Lung (tissue), 12 donors: ENCODE data around the gene EDN2. TPM values are rescaled to one million over a fixed set of nuclear protein-coding genes. Genes with fewer than 3 reads are reported as not detected.
A peak's percentile ranks its signal among the peaks of the same experiment; 100 is the strongest.

Experiments
- ATAC-seq: fragments of 200-7000 bp; cut with Tn5 transposase; one replicate; pipeline ENCODE4 v1.9.1; 2020; ENCODE audit warnings: moderate number of reproducible peaks; ENCODE audit not compliant: insufficient read depth, low FRiP score
- DNase-seq, 3 donors: peaks; one replicate each; pipeline ENCODE4 v3.0.0-alpha.2; 2013 to 2017
- H3K27ac ChIP-seq, 2 donors: one replicate each; pipeline ENCODE4 v1.5.1; 2013; ENCODE audit warnings: mild to moderate bottlenecking in 2 of 2, moderate library complexity in 2 of 2, control low read depth in 1 of 2, inconsistent platforms in 1 of 2, low read depth in 1 of 2, low read length in 1 of 2
- H3K27me3 ChIP-seq, 3 donors: one replicate each; pipeline ENCODE4 v1.5.1; 2013; ENCODE audit warnings: low read length in 2 of 3; ENCODE audit not compliant: control insufficient read depth in 3 of 3, insufficient read depth in 3 of 3
- H3K36me3 ChIP-seq, 4 donors: one replicate each; pipeline ENCODE4 v1.5.1; 2013; ENCODE audit warnings: low read length in 4 of 4, mild to moderate bottlenecking in 1 of 4, moderate library complexity in 1 of 4; ENCODE audit not compliant: control insufficient read depth in 4 of 4, insufficient read depth in 4 of 4
- H3K4me1 ChIP-seq, 5 donors: one replicate each; pipeline ENCODE4 v1.5.1; 2013; ENCODE audit warnings: low read length in 5 of 5, mild to moderate bottlenecking in 2 of 5, moderate library complexity in 1 of 5; ENCODE audit not compliant: control insufficient read depth in 5 of 5, insufficient read depth in 5 of 5
- H3K4me3 ChIP-seq: one replicate; pipeline ENCODE4 v1.5.1; 2013; ENCODE audit warnings: mild to moderate bottlenecking, control low read depth, moderate library complexity
- H3K9ac ChIP-seq, 2 donors: one replicate each; pipeline ENCODE4 v1.5.1; 2013; ENCODE audit warnings: low read length in 2 of 2, control low read depth in 1 of 2; ENCODE audit not compliant: insufficient read depth in 1 of 2
- H3K9me3 ChIP-seq, 4 donors: one replicate each; pipeline ENCODE4 v1.5.1; 2013; ENCODE audit warnings: low read length in 3 of 4, mild to moderate bottlenecking in 1 of 4, moderate library complexity in 1 of 4; ENCODE audit not compliant: control insufficient read depth in 4 of 4, insufficient read depth in 3 of 4
- CTCF ChIP-seq: IDR thresholded peaks from 2 replicates; pipeline ENCODE4 v1.5.1; 2012; ENCODE audit warnings: mild to moderate bottlenecking; ENCODE audit errors: control extremely low read depth, extremely low read depth
- WGBS, 2 donors: extraction: QIAGEN DNeasy Blood & Tissue Kit; methylation state at CpG; one replicate each; pipeline ENCODE4 v1.1.7; 2013; 5-methylcytosine and 5-hydroxymethylcytosine counted together
- polyA plus RNA-seq, 2 donors: library from polyadenylated mRNA; stranded (reverse); fragments of 200-250 nt; gene quantifications; one replicate each; pipeline ENCODE4 v1.2.1, GENCODE V29; 2013
- total RNA-seq, 2 donors: library from RNA; depleted of rRNA in 1 of 2; stranded (reverse); fragments of >200 nt in 1 of 2; gene quantifications; one replicate each; pipeline ENCODE4 v1.2.1, GENCODE V29; 2014 to 2021
- donor health status: control.
- donor health status: control.
- donor health status: Bipolar disorder and iron deficiency.
- donor health status: healthy.
- donor health status: DM: yes; HTN: yes; CAD: no.

EDN2 gene
- total and polyA plus RNA-seq, 4 donors: 0.85 to 15.2 (median 2.4) TPM

GRCh38 chr1:41492341-41492848 lies 7.9 kb upstream of the EDN2 start:
- Histone ChIP-seq H3K9ac (no peak overlapping the region), H3K4me1 (peaks cover 9 to 39% (median 18%) of the 10 kb centered on the region in 5 donors), H3K4me3 (no peak overlapping the region), H3K27me3 (no peaks in the 10 kb centered on the region), H3K27ac (no peak overlapping the region), H3K9me3 (no peaks in the 10 kb centered on the region), H3K36me3 (no peaks in the 10 kb centered on the region)
- no peak for ATAC-seq
- WGBS, 2 donors: 70 to 75% methylated on average over 7 of the region's 7 CpGs
- no peak for DNase-seq
- no peak for TF ChIP-seq CTCF

GRCh38 chr1:41490911-41491310 lies 6.4 kb upstream of the EDN2 start:
- Histone ChIP-seq H3K27me3 (no peaks in the 10 kb centered on the region), H3K27ac (peak overlapping the region in 1 of 2 donors; percentile 2), H3K9ac (no peak overlapping the region), H3K9me3 (no peaks in the 10 kb centered on the region), H3K4me3 (no peak overlapping the region), H3K36me3 (no peaks in the 10 kb centered on the region), H3K4me1 (peaks cover 0 to 44% (median 29%) of the 10 kb centered on the region in 5 donors)
- DNase-seq (no peak), ATAC-seq (no peak)
- no peak for TF ChIP-seq CTCF
- WGBS, 2 donors: 92 to 95% methylated on average over 2 of the region's 2 CpGs

GRCh38 chr1:41489561-41489960 lies 5.1 kb upstream of the EDN2 start:
- no peak overlapping the region for H3K4me3 ChIP-seq
- no peaks in the 10 kb centered on the region for H3K27me3 ChIP-seq
- peaks cover 0 to 50% (median 36%) of the 10 kb centered on the region in 5 donors for H3K4me1 ChIP-seq
- ATAC-seq (no peak), DNase-seq (no peak)
- H3K9me3 ChIP-seq: no peaks in the 10 kb centered on the region
- H3K9ac ChIP-seq: no peak overlapping the region
- TF ChIP-seq CTCF: no peak
- no peaks in the 10 kb centered on the region for H3K36me3 ChIP-seq
- 90 to 92% methylated on average over 5 of the region's 5 CpGs for WGBS, 2 donors
- no peak overlapping the region for H3K27ac ChIP-seq
